GM19240 (cell line): ENCODE results near the gene VNN1.

Experiments
- DNase-seq: peaks from one replicate; pipeline ENCODE4 v3.0.0; 2011; ENCODE audit warnings: low spot score; ENCODE audit not compliant: insufficient read length

VNN1 gene, protein sequence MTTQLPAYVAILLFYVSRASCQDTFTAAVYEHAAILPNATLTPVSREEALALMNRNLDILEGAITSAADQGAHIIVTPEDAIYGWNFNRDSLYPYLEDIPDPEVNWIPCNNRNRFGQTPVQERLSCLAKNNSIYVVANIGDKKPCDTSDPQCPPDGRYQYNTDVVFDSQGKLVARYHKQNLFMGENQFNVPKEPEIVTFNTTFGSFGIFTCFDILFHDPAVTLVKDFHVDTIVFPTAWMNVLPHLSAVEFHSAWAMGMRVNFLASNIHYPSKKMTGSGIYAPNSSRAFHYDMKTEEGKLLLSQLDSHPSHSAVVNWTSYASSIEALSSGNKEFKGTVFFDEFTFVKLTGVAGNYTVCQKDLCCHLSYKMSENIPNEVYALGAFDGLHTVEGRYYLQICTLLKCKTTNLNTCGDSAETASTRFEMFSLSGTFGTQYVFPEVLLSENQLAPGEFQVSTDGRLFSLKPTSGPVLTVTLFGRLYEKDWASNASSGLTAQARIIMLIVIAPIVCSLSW

DNA sequence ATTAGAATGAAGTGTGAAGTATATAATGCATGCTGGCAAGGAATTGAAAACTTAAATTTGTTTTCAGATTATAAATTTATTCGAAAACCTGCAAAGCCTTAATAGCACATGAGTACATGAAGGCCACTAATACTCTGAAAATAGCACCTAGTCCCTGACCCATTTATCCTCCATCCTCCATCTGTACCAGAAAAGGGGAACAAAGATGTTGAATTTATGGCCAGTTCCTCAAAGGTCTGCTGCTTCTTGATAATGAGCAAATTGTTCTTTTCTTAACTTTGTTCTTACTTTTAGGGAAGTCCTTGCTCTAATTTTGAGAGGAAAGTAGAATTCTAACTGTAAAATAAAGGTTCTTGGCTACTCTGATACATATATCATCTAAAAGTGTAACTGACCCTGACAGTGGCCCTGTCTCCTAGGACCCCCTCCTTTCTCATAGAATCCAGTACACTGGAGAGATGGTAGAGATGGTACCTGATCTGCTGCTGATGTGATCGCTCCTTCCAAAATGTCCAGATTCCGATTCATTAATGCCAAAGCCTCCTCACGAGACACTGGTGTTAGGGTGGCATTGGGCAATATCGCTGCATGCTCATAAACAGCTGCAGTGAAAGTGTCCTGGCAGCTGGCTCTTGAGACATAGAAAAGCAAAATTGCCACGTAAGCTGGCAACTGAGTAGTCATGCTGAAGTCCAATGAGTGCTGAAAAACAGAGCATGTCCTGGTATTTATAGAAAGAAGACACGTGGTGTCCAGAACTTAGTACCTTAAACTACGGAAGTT, at the start of gene VNN1:
Gene VNN1, minus strand, starts transcription at position 704 of the 783 bp plus-strand sequence. Its CDS starts 20 bp downstream, at position 684.
- no peak for DNase-seq

DNA sequence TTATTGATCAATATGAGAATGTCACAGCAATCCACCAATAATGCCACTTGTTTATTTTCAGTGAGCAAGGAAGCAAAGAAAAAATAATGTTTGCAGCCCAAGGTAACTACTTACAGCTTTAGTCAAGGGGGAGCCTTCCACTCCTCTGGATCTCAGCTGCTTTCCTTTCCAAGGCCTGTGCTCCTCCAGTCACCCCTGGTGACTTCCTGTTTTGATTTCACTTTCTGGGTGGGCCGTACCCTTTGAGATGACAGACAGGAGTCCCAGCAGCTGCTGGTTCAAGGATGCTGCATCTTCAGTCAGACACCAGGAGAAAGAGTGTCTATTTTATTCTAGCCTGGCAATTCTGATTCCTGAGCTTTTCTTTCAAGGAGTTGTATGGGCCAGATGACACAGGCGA, 49.4 kb upstream of the VNN1 start:
- DNase-seq = peak; percentile 52

DNA sequence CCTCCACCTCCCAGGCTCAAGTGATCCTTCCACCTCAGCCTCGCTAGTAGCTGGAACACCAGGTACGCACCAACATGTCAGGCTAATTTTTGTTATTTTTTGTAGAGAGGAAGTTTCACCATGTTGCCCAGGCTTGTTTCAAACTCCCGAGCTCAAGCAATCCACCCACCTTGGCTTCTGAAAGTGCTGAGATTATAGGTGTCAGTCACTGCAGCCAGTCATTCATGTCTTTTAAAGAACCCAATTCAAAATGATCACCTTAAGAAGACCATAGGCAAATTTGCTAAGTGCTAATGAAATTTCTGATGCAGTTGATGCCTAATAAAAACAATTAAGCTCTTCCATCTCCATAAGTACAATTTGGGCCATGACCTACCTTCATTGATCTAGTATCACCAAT, 46.4 kb upstream of the VNN1 start:
- no peak for DNase-seq

DNA sequence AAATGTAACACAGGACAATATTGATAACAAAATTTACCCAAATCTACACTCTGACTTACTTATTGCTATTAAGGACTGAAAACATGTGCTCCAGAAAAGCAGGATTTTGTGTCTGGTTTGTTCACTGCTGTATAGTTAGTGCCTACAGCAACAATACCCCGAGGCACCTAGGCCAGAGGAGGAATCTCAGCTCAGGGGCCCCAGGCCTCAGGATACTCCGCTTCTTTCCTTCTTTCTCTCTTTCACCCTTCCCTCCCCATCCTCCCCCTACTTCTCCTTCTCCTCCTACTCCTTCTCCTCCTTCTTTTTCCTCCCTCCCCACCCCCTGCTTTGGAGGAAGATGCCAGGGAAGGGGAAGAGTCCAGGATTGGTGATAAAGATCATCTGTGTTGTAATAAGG, 44.8 kb upstream of the VNN1 start:
- DNase-seq = no peak

DNA sequence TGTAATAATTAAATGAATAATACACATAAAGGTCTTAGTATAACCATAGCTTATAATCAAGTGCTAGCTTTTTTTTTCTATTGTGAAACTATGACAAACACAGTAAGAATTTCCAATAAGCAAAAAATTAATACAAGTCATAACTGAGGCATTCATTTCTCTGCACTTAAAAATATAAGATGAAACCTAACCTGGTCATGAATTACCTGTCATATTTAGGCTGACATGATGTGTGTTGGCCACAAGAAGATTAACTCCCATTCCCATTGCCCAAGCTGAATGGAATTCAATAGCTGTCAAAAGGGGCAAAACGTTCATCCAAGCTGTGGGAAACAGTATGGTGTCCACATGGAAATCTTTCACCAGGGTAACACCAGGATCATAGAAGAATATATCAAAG, 38.4 kb upstream of the VNN1 start:
- no peak for DNase-seq

DNA sequence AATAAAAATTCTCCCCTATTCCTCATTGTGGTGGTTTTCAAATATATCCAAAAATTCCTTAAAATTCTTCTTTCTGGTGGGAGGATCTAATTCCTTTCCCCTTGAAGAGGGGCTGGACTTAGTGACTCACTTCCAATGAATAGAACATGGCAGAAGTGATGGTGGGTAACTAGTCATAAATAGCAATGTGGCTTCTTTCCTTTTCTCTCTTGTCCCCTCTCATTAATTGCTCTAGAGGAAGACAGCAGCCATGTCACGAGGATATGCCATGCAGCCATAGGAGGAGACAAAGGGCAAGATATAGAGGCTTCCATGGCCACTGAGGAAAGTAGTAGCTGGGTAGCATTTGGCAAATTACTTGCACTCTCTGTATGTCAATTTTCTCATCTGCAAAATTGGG, 38.0 kb upstream of the VNN1 start:
- no peak for DNase-seq

DNA sequence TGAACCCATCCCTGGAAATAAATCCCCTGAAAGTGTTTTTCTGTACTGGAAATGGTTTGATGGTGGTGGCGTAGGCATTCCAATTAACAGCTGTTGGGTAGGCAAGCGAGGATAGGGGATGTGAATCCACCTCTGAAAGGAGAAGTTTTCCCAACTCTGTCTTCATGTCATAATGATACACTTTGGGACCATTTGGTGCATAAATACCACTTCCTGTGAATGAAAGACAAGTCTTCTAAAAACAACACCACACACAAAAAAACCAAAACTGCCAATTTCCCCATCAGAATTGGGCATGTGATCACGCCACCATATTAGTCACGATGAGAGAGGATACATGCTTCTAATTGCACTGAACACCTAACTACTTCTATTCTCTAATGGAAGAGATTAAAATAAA, 37.5 kb upstream of the VNN1 start:
- no peak for DNase-seq

DNA sequence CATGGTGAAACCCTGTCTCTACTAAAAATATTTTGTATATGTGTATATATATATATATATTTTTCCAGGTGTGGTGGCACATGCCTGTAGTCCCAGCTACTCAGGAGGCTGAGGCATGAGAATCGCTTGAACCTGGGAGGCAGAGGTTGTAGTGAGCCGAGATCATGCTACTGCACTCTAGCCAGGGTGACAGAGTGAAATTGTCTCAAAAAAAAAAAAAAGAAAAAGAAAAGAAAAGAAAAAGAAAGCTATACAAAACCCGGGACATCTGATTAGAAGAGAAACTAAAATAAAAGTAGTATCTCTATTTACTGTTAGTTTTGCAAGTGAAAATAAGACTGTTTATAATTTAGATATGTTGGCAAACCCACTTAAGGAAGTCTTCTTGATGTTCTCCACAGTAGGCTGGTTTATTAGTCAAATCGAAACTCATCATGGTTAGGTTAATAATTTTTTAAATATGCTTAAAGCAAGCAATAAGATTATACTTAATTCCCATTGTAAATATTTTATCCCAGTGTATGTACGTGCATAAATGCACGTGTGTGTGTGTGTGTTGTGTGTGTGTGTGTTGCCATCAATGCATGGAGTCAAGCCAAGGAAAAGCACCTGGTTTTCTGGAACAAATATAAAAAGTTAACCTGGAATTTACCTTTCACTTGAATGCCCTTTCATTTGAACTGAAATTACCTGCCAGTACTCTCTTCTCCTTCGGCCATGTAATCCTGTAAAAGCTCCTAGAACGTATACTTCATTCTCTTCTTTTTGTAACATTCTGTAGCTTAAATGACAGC, 36.8 kb upstream of the VNN1 start:
- no peak for DNase-seq

DNA sequence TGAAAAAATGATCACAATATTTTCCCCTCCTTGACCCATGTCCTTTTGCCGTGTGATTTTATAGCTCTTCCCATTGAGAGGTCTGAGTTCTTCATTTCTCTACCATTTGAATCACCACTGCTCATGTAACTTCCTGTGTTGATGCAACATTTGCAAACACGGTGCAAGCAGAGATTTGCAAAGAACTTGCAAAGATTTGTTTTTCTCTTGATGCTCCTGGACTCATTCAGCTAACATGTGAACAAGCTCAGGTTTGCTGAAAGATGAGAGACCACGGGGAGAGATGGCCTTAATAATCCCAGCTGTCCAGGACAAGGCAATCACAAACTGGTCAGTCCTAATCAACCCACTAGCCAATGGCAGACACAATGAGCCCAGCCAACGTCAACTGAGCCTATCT, 35.3 kb upstream of the VNN1 start:
- no peak for DNase-seq

DNA sequence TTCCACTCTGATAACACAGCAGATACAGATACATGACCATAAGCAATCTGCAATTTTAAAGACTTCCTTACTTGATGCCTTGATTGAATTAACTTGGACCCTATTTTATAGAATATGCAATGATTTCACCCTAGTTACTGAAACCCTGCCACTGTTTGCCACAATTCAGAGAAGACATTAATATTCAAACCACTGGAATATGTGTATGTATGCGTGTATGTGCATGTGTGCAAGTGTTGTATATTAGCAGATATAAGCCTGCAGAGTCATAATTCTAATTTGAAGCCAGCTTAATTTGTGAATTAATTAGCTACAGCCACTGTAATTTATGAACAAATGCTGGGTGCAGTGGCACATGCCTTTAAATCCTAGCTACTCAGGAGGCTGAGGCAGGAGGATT, 34.6 kb upstream of the VNN1 start:
- no peak for DNase-seq

DNA sequence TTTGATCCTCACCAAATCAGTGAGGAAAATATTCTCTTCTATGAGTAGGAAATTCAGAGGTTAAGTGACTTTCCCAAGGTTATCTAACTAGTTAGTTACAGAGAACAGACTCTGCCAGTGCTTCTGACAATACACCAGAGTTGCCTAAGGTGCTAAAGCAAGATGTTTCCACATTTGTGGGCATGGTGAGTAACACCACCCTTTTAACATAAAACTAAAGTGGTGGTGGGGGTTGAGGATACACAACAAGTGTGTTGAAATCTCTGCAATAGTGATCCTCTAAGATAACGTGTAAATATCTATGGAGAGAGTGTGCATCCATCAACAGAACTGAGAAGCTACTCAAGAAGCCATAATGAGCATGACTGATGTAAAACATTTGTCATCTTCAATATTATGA, 32.2 kb upstream of the VNN1 start:
- no peak for DNase-seq

DNA sequence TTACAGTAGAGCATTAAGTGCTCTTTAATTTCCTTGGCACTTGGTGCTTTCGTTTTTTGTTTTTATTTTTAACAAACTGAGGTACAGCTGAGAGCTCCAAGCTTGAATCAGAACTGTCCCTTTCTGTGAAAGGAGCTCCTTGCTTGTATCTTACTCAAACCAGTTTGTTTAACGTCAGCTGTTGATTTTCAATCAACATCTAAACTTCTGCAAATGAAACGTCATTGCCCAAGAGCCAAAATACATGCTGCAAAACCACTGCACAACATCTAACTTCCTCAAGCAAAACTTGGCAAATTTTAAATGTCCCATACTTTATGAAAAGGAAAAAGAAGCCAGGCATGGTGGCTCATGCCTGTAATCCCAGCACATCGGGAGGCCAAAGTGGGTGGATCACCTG, 28.6 kb upstream of the VNN1 start:
- no peak for DNase-seq

DNA sequence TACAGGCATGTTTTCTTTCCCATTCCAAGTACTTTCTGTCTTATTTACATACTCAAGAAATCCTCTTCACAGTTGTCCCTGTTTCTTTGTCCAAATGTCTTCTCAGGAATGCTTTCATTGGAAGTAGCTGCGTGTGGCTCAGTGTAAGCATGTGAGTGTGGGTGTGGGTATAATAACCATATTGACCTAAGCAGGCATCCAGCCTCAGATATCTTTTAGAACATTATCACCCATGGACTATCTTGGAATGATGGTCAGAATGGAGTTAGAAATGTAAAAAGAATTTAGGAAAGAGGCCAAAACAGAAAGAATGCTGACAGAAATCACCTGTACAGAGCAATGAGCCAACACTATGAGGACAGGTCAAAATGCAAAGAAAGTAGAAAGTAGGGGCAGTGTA, 27.4 kb upstream of the VNN1 start:
- no peak for DNase-seq

DNA sequence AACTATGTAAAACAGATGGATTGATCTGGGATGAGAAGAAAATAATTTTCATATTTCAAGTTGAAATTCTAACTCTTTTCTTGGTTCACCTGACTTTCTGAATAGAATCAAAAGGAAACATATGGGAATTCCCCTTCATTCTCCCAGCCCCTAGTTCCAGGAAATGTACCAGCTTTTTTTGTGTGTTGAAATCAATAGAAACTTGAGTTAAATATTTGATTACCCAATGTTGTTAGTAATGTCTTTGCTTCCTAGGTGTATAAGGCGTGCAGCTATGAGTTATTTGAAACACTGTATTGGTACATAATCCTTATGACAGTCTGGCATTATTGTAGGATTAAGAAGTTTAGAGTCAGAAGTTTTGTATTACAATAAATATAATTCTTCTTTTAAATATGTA, 22.4 kb upstream of the VNN1 start:
- no peak for DNase-seq

DNA sequence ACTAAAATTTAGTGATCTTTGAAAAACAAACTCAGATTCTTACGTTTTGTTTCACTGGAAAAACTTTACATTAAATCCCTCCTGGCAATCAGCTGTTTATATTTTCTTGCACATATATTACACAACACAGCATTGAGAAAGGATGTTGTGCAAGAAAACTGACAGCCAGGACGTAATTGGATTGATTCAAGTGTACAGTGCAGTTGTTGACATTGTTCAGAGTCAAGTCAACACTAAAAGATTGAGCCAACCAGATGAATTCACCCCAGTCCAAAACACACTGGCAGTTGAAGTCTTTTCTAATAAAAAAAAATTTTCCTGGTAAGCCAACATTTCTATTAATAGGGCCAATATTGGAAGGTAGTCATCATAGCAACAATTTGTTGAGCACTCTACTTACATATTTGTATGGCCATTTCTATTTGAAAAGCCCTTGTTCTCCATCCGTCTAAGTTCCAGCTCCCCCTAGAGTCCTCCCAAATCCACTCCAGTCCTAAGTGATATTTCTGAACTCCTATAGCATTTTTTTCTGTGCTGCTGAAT, 20.9 kb upstream of the VNN1 start:
- DNase-seq = no peak

DNA sequence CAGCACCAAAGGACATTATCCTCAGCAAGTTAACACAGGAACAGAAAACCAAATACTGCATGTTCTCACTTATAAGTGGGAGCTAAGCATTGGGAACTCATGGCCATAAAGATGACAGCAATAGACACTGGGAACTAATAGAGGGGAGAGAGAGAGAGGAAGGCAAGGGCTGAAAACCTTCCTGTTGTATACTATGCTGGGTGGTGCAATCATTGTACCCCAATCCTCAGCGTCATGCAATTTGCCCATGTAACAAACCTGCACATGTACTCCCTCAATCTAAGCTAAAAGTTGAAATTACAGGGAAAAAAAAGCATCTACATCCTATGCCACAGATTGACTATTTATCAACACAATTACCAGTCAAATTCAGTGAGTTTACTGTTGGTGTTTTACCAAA, 20.0 kb upstream of the VNN1 start:
- DNase-seq = no peak

DNA sequence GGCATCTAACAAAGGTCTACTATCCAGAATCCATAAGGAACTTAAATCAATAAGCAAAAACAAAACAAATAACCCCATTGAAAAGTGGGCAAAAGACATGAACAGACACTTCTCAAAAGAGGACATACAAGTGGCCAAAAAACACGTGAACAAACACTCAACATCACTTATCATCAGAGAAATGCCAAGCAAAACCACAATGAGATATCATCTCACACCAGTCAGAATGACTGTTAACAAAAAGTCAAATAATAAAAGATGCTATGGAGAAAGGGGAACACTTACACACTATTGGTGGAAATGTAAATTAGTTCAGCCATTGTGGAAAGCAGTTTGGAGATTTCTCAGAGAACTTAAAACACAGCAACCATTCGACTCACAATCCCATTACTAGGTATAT, 19.4 kb upstream of the VNN1 start:
- no peak for DNase-seq

DNA sequence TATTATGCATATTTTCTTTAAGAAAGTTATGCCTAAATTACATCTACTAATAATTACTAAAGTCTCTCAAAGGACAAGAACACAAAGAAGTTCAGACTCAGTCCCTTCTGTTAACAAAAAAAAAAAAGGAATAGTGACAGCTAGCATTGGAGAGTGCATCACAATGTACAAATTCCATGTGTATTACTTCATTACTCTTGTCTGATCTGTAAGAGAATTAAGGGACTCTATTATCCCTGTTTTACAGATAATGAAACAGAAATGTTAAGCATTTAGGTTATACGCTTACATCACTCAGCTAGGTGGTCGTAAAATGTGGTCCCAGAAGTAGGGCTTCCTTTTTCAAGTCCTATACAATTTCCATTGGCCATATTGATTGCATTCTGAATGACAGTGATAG, 17.2 kb upstream of the VNN1 start:
- no peak for DNase-seq

DNA sequence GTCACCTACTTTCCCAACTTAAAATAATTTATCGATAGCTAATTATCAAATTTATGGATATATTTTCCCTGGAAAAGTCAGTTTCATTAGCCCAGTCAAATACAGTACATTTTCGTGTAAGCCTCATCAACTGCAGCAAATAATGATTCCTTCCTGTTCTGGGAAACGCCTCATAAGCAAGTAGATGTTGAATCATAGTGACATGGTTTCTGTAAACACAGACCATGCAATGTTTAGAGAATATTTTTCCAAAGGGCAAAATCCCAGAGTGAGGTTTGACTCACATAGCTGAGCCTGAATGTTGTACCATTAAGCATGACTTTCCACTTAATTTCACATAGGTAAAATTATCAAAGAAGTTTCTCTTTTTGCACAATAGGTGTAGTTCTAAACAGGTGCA, 16.7 kb upstream of the VNN1 start:
- no peak for DNase-seq

DNA sequence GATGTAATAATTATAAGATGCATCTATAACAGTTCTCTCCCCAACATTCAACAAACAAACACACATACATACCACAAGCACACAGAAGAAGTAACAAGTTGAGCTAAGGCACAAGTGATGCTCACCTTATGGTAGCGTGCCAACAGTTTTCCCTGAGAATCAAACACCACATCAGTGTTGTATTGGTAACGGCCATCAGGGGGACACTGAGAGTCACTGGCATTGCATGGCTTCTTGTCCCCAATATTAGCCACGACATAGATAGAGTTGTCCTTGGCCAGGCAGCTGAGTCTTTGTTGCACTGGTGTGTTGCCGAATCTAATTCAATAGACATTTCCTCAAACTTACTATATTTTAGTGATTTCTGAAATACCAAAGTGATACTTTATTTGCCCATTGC, 14.8 kb upstream of the VNN1 start:
- DNase-seq = no peak

DNA sequence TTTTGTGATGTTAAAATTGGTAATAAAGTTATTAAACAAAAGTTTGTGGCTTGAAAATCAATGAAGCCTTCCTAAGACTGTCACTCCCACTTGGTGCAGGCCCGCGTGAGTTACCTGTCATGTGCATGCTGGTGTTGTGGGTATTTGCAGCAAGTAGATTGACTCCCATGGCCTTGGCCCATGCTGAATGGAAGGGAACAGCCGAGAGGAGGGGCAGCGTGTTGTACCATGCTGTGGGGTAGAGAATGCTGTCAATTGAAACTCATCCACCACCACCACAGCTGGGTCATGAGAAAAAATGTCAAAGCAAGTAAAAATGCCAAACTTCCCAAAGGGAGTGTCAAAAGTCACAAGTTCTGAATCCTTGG, 12.7 kb upstream of the VNN1 start:
- DNase-seq = no peak
